ENCODE data around the gene LRRK1.

GRCh38 chr15:101087172-101087769 is 168.1 kb downstream of the LRRK1 start:
- no peak for TF ChIP-seq CTCF (IDR thresholded peaks at IDR 0.05)
- no peak for TF ChIP-seq POLR2A (IDR thresholded peaks at IDR 0.05)

All from prostate gland (tissue), 2 donors.